Stimulated activated naive CD4-positive, alpha-beta T cell (primary cell): ENCODE results near the gene CTSO.
"Not testable (repeated sequence)": the region's sequence is repeated elsewhere in the genome, so short reads cannot be mapped to it uniquely, and the experiment has no call there.

ENCODE experiments used
- DNase-seq, 6 experiments: peaks; one replicate each; lab custom pipeline; 2025; lab: John Stamatoyannopoulos, UW

Gene CTSO

GRCh38 chr4:155954118-155954685 lies 536 bp upstream of the CTSO start:
- DNase-seq = peak in 1 of 6 experiments; percentile 21

GRCh38 chr4:155952501-155952901 lies 1.2 kb downstream of the CTSO start:
- DNase-seq = no peak

- no peak for DNase-seq
Measured at GRCh38 chr4:155950461-155950860, 3.2 kb downstream of the CTSO start.

DNA sequence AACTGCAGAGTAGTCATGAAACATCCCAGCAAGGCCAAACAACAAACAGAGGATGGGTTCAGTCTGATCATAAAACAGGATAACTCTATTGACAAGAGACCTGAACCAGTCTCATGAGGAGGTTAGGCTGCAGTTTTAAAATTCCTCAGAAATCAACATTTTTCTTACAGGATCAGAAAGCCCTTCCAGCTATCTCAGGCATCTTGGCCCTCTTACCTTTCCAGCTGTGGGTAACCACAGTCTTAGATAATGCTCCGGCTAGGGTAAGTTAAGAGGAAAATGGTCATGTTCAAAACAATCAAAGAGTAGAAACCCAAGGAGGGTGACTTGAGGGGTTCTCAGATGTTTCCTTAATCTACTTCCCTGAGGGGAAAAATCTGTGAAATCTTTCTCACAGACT lies 5.1 kb downstream of the CTSO start:
- DNase-seq = no peak

- DNase-seq = no peak
Measured at GRCh38 chr4:155946486-155946885, 7.2 kb downstream of the CTSO start.

GRCh38 chr4:155944516-155944915 lies 9.2 kb downstream of the CTSO start:
- DNase-seq = no peak

DNA sequence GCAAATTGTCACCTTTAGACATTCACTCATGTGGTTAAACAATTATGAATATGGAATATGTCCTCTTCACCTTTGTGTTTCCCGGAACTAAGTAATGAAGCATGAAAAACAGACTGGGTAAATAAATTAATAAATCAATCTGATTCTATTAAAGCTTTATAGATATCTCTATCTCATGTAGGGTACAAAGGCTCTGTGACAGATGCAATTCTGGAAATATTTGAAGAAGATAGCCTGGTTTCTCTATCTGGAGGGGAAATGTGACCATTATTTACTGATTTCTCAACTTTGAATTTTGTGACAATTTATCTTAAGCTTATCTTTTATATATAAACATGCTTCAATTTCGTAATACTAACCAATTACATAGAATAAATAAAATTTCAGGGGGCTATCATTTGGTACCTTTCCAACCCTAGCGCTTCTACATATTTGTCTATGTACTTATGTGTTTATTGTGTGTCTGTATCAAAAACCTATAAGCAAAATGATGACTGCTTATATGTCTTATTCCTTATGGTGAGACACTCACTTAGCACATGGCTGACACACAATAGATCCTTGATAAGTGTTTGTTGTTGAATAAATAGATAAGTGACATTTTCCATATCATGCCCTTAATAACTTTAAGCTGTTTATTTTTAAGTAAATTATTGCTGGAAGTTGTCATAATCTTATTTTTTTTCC lies 9.9 kb downstream of the CTSO start:
- no peak for DNase-seq

DNA sequence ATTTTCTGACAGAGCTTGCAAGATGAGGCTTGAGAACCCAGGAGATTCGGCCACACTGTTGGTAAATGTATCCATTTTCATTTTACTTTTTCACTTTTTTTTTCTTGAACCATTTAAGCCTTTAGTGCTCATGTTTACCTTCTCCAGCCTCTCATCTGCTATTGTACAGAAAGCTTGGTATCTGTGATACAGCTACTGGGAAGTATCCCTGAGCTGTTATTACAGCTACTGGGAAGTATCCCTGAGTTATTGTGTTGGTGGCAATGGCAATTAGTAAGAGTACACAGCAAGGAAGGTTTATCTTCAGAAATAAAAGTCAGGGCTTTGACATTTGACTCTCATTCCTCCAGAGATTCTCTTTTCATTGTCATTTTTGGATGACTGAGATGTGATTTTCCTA lies 11.8 kb downstream of the CTSO start:
- DNase-seq = no peak

DNA sequence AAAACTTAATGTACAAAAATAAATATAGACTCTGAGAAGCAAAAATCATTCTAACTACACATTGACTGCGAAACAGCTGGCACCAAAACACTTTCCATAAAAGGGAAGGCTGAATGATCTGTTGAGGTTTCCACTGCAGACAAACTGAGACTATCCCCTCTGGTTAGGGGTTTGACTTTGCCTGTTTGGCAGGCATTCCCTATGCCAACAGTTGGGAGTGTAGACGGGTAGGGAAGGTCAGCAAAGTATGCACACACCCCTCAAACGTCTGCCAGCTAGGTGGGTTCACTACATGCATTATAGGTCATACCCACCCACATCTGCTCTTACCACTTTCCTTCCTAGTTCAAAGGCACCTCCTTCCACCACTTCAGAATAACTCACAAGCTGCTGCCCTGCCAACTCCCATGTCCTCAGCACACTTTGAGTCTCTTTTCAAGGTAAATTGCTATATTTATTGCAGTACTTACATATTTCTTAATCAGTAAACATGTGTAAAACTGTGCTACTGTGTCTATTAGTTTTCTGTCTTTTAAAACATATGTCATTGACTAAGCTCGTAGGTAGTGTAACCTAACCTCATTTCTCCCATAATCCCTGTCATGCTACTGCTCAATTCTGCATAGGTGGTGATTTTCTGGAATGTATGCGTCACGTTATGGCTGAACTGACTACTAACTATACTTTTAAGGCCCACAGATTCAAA lies 12.4 kb downstream of the CTSO start:
- DNase-seq = no peak

DNA sequence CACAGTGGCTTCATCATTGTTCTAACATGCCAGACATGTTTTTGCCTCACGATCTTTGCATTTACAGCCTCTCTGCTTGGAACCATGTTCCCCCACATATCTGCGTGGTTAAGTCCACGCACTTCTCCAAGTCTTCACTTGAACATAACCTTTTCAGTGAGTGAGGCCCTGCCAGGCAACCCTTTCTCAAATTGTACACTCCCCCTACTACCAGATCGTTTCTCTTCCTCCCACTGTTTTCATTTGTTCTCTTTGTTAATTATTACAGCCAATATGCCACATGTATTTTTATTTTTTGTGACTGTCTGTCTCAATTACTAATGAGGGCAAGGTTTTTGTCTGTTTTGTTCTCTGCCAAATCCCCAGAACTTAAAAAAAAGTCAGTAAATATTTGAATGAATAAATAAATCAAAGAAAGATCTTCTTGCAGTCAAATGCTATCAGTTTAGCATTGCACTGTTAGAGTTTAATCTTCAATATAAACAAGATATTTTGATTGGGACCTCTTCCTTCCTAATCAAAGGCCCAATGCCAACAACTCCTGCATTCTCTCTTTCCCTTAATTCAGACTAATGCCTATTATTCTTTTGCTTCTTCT lies 18.2 kb downstream of the CTSO start:
- DNase-seq = no peak

- DNase-seq = not testable (repeated sequence)
Measured at GRCh38 chr4:155934634-155935033, 19.0 kb downstream of the CTSO start.

GRCh38 chr4:155931634-155932033 lies 22.0 kb downstream of the CTSO start:
- DNase-seq = no peak

DNA sequence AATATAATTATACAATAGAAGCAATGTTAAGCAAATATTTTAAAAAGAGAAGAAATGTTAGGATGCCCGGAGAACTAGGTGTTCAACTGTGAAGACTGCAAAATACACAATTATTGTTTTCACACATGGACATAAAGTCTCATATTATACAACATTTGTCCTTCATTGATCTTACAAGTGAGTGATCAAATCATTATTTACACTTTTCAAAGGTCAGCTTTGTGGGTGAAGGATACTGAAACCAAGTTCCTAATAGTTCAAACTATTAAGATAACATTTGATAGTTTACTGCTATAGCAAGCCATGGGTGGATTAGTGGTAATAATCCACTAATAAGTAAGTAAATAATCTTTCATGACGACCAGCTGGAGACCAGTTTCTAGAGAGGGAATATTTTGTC lies 23.3 kb downstream of the CTSO start:
- no peak for DNase-seq

DNA sequence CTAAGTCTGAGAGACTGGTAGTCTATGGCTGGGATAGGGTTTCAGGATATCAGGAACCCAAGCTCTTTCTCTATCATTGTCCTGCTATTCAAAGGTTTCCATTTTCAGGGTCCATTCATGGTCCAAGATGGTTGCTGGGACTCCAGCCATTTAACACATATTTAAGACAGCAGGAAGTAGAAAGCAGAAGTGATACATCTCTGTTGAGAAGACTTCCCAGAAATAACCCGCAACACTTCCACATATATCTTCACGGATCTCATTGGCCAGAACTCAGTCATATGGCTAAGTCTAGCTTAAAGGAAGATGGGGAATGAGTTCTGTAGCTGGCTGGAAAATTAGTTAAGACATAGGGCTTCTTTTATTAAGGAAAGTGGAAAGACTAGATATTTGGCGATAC lies 23.8 kb downstream of the CTSO start:
- DNase-seq = no peak

- no peak for DNase-seq
Measured at GRCh38 chr4:155924637-155925036, 29.0 kb downstream of the CTSO start.

DNA sequence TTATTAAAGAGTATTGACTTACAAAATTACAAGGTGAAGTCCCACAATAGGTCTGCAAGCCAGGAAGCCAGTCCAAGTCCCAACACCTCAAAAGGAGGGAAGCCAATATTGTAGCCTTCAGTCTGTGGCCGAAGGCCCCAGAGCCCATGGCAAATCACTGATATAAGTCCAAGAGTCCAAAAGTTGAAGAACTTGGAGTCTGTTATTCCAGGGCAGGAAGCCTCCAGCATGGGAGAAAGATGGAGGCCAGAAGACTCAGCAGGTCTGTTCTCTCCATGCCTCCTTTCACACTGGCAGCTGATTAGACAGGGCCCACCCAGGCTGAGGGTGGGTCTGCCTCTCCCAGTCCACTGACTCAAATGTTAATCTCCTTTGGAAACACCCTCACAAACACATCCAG lies 32.1 kb downstream of the CTSO start:
- no peak for DNase-seq

GRCh38 chr4:155914782-155915181 lies 38.9 kb downstream of the CTSO start:
- DNase-seq = no peak

GRCh38 chr4:155911905-155912304 lies 41.8 kb downstream of the CTSO start:
- DNase-seq = no peak

DNA sequence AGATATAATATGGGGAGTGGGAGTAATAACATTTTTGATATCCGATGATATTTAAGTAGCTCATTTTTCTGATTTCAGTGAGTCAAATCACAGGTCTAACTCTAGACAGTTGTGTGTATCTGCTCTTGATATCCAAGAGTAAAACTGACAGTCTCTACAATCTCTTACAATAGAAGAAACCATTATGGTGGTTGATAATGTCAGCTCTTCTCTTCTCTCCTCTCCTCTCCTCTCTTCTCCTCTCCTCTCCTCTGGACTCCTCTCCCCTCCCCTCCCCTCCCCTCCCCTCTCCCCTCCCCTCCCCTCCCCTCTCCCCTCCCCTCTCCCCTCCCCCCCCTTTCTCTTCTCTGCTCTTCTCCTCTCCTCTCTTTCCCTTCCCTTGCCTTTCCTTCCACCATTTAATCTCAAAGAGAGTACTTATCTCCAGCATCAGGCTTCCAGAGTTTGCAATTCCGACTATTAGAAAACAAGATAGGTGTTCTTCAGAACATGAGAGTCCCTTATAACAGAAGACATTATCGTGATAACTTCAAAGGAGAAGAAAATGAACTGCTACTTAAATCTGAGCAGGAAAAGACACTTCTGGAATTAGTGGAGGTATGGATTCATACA lies 43.9 kb downstream of the CTSO start:
- no peak for DNase-seq

- DNase-seq = no peak
Measured at GRCh38 chr4:155908187-155909139, 45.2 kb downstream of the CTSO start.

GRCh38 chr4:155907556-155907955 lies 46.1 kb downstream of the CTSO start:
- DNase-seq = no peak
